ENCODE measurements around the gene ATP6V0D1. TPM values are rescaled to one million over a fixed set of nuclear protein-coding genes. Genes with fewer than 3 reads are reported as not detected.

Gene ATP6V0D1
- total and polyA plus RNA-seq, 3 experiments from 2014 or later = 49.3 to 107 (median 57.6) TPM

DNA sequence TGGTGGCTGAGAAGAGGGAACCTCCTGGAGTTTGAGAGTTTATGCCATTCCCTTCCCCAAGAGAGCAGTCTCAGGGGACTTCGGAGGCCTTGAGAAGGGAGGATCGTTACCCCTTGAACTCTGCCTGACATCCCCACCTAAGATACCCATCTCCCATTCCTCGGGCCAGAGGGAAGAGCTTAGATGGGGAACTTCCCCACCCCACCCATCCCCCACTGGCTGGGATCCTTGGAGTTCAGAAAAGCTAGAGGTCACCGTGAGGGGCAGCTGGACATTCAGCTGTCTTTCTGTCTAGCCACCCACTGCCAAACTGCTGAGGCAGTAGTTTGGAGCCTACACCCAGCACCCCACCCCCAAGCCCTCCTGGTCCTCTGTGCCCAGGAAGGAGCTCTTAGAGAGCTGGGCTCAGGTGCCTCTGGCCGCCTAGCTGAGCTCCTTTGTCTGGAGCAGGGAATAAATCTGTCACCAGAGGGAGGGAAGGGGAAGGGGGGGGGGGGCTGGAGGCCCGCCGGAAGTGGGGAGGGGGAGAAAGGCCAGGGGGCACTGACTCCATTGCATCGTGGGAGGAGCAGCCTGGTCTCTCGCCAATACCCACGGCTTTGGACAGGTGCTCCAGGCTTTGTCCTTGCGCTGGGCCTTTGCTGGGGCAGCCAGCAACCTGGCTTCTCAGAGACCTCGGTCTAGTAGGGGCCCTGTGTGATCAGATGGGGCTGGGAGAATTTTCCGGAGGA lies 49.0 kb downstream of the ATP6V0D1 start:
- peaks cover 24 to 37% of the 10 kb centered on the region in 2 donors for H3K27me3 Mint-ChIP-seq
- H3K27ac ChIP-seq (ENCODE audit: low read depth, low read length) = no peak overlapping the region
- no peaks in the 10 kb centered on the region for H3K36me3 ChIP-seq (ENCODE audit: insufficient read depth, low read length)
- no peaks in the 10 kb centered on the region for H3K9me3 Mint-ChIP-seq
- H3K4me1 Mint-ChIP-seq = peaks cover 0 to 14% (median 10%) of the 10 kb centered on the region in 3 donors
- peaks cover 9% of the 10 kb centered on the region for H3K27me3 ChIP-seq (ENCODE audit: insufficient read depth, low read length, poor library complexity, severe bottlenecking)
- no peak for DNase-seq
- peak overlapping the region; percentile 44 to 86 (median 69) for H3K4me3 Mint-ChIP-seq
- H3K4me3 ChIP-seq (ENCODE audit: low read length) = no peak overlapping the region
- H3K36me3 Mint-ChIP-seq = peaks cover 0 to 2% (median 0%) of the 10 kb centered on the region in 3 donors
- H3K27ac Mint-ChIP-seq = peak overlapping the region in 1 of 8 donors; percentile 24
- peaks cover 6% of the 10 kb centered on the region for H3K4me1 ChIP-seq (ENCODE audit: insufficient read depth, low read length)
- H3K9me3 ChIP-seq (ENCODE audit: low read length) = no peaks in the 10 kb centered on the region
- POLR2A ChIA-PET = no interaction called here
- CTCF ChIA-PET = no interaction called here

DNA sequence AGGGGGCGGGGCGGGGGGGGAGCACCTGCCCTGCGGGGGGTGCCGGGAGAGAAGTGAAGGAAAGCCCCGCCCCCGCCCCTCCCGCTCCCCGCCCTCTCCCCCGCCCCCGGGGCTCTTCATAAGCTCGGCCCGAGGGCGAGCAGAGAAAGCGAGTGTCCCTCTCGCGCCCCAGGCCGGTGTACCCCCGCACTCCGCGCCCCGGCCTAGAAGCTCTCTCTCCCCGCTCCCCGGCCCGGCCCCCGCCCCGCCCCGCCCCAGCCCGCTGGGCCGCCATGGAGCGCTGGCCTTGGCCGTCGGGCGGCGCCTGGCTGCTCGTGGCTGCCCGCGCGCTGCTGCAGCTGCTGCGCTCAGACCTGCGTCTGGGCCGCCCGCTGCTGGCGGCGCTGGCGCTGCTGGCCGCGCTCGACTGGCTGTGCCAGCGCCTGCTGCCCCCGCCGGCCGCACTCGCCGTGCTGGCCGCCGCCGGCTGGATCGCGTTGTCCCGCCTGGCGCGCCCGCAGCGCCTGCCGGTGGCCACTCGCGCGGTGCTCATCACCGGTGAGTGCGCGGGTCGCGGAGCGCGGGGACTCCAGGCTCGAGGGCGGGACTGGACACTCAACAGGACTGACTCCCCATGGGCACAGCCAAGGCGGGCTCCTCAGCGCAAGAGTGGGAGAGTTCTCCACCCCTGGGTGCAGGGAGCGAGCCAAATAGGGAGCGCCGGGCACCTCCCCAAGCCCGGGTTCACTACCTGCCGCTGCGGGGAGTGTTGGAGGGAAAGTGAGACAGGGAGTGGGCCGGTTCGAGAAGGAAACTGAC lies 49.8 kb downstream of the ATP6V0D1 start, which contains the start of gene HSD11B2:
Gene HSD11B2, plus strand, starts transcription at position 145 of the 798 bp plus-strand sequence. Its CDS starts 128 bp downstream, at position 273.
- Histone ChIP-seq H3K4me3 (ENCODE audit: low read length) (peak within 1 kb of the TSS; percentile 11), H3K27ac (ENCODE audit: low read depth, low read length) (no peak within 1 kb of the TSS), H3K4me1 (ENCODE audit: insufficient read depth, low read length) (peaks cover 6% of the 10 kb centered on the region), H3K9me3 (ENCODE audit: low read length) (no peaks in the 10 kb centered on the region), H3K27me3 (ENCODE audit: insufficient read depth, low read length, poor library complexity, severe bottlenecking) (peaks cover 9% of the 10 kb centered on the region), H3K36me3 (ENCODE audit: insufficient read depth, low read length) (no peaks in the 10 kb centered on the region)
- peaks cover 27 to 43% of the 10 kb centered on the region in 2 donors for H3K27me3 Mint-ChIP-seq
- H3K9me3 Mint-ChIP-seq = no peaks in the 10 kb centered on the region
- peak within 1 kb of the TSS; percentile 65 to 86 (median 81) for H3K4me3 Mint-ChIP-seq
- no peaks in the 10 kb centered on the region for H3K36me3 Mint-ChIP-seq
- H3K4me1 Mint-ChIP-seq = peaks cover 0 to 14% (median 10%) of the 10 kb centered on the region in 3 donors
- DNase-seq = peak in 2 of 5 donors; percentile 7 to 11
- ChIA-PET POLR2A (no interaction called here), CTCF (interaction anchor here (0.8 kb wide), 1 partner anchor 50 kb away, joined by 3 read pairs; the partner anchor contains the start of gene ATP6V0D1)
- H3K27ac Mint-ChIP-seq = peak within 1 kb of the TSS in 1 of 8 donors; percentile 34

DNA sequence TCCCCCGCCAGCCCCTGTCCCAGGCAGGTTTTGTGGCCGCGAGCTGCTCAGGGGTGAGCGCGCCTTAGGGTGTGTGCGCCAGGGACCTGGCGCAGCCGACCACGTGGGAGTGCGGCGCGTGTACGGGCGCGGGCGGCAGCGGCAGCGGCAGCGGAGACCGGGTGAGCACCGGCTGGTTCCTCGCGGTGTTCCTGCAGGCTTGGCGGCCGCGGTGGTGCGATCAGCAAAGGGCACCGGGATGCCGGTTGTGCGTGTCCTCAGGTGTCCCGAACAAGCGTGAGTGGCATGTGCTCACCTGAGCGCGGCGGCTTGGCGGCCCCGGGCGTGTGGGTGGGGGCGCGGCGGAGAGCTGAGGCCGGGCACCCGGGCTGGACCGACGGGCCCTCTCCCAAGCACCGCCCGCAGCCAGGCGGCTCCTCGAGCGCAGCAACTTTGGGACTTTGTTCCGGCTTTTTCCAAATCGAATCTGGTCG lies 50.4 kb downstream of the ATP6V0D1 start:
- Histone ChIP-seq H3K4me1 (ENCODE audit: insufficient read depth, low read length) (peaks cover 6% of the 10 kb centered on the region), H3K27me3 (ENCODE audit: insufficient read depth, low read length, poor library complexity, severe bottlenecking) (peaks cover 9% of the 10 kb centered on the region), H3K27ac (ENCODE audit: low read depth, low read length) (no peak overlapping the region), H3K36me3 (ENCODE audit: insufficient read depth, low read length) (no peaks in the 10 kb centered on the region), H3K9me3 (ENCODE audit: low read length) (no peaks in the 10 kb centered on the region), H3K4me3 (ENCODE audit: low read length) (peak overlapping the region; percentile 11)
- H3K36me3 Mint-ChIP-seq = no peaks in the 10 kb centered on the region
- H3K27me3 Mint-ChIP-seq = peaks cover 31 to 46% of the 10 kb centered on the region in 2 donors
- peaks cover 0 to 14% (median 10%) of the 10 kb centered on the region in 3 donors for H3K4me1 Mint-ChIP-seq
- DNase-seq = no peak
- peak overlapping the region; percentile 65 to 84 (median 81) for H3K4me3 Mint-ChIP-seq
- H3K9me3 Mint-ChIP-seq = no peaks in the 10 kb centered on the region
- CTCF ChIA-PET = interaction anchor here (0.8 kb wide), 1 partner anchor 51 kb away, joined by 3 read pairs; the partner anchor contains the start of gene ATP6V0D1
- POLR2A ChIA-PET = no interaction called here
- peak overlapping the region in 1 of 8 donors; percentile 34 for H3K27ac Mint-ChIP-seq

DNA sequence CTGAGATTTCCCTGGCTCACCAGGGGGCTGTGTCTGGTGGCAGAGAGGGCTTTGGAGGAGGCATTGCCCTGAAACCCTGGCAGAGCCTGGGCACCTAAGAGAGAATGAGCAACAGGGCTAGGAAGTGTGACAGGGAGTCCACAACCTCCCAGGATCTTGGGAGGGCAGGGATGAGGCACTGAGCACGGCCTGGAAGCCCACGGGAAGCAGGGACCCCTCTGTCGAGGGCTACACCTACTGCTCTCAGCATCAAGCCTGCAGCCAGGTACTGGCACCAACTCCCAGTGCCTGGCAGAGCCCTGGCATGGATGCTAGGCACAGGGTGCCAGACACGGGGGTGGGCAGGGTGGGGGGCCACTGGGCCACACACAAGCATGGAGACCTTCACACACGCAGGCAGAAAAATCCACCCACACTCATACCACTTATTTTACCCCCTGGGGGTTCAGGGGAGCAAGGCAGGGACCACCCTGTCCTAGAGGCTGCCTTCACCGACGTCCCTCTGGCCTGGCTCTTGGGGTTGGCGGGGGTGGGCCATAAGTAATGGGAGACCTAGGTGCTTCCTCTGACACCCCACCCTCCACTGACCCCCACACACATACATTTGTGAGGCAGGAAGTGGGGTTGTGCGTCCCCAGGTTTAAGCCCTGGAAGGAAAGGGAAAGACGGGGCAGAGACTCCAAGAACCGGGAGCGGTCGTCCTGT lies 51.0 kb downstream of the ATP6V0D1 start:
- CTCF ChIA-PET = no interaction called here
- POLR2A ChIA-PET = no interaction called here
- H3K4me1 ChIP-seq (ENCODE audit: insufficient read depth, low read length) = peaks cover 6% of the 10 kb centered on the region
- H3K9me3 Mint-ChIP-seq = no peaks in the 10 kb centered on the region
- DNase-seq = no peak
- H3K9me3 ChIP-seq (ENCODE audit: low read length) = no peaks in the 10 kb centered on the region
- H3K36me3 ChIP-seq (ENCODE audit: insufficient read depth, low read length) = no peaks in the 10 kb centered on the region
- H3K27me3 ChIP-seq (ENCODE audit: insufficient read depth, low read length, poor library complexity, severe bottlenecking) = peaks cover 9% of the 10 kb centered on the region
- peaks cover 0 to 14% (median 10%) of the 10 kb centered on the region in 3 donors for H3K4me1 Mint-ChIP-seq
- peak overlapping the region; percentile 65 to 84 (median 81) for H3K4me3 Mint-ChIP-seq
- H3K27ac ChIP-seq (ENCODE audit: low read depth, low read length) = no peak overlapping the region
- H3K27ac Mint-ChIP-seq = peak overlapping the region in 2 of 8 donors; percentile 34 to 79
- H3K36me3 Mint-ChIP-seq = no peaks in the 10 kb centered on the region
- peaks cover 34 to 52% of the 10 kb centered on the region in 2 donors for H3K27me3 Mint-ChIP-seq
- peak overlapping the region; percentile 11 for H3K4me3 ChIP-seq (ENCODE audit: low read length)

DNA sequence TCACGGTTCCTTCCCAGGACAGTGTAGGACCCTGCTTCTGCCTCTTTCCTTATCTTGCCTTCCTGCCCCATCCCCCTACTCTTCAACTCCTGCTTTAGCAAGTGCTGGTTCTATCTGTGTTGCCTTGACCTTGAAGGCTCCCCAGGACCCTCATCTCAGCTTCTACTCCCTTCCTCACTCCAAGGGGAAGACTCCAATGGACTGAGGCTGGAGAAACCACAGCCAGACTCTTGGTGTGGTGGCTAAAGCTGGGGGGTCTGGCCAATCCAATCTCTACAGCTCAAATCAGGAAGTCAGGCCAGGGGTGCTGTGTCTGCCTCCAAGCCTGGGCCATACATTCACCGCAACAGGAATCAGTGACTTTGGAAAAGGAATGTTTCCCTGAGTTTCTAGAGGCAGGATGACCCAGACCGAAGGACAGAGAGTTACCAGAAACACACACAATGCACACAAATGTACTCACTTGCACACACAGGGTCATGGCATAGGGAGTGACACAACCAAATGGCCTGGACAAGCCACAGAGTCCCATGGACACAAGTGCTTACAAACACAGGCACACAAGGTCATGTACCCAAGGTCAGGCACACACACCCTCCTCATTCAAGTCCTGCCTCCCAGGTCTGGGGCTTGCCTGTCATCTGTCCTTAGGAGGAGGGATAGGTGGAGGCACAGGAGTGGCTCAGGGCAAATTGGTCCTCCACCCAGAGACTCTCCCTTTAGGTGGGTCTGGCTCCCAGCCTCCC lies 51.7 kb downstream of the ATP6V0D1 start:
- H3K27me3 Mint-ChIP-seq = peaks cover 36 to 53% of the 10 kb centered on the region in 2 donors
- peaks cover 6% of the 10 kb centered on the region for H3K4me1 ChIP-seq (ENCODE audit: insufficient read depth, low read length)
- H3K4me3 Mint-ChIP-seq = peak overlapping the region in 6 of 7 donors; percentile 8 to 74 (median 36)
- H3K36me3 Mint-ChIP-seq = no peaks in the 10 kb centered on the region
- H3K36me3 ChIP-seq (ENCODE audit: insufficient read depth, low read length) = no peaks in the 10 kb centered on the region
- peak overlapping the region in 2 of 8 donors; percentile 12 to 79 for H3K27ac Mint-ChIP-seq
- no peaks in the 10 kb centered on the region for H3K9me3 Mint-ChIP-seq
- H3K4me1 Mint-ChIP-seq = peaks cover 0 to 14% (median 10%) of the 10 kb centered on the region in 3 donors
- POLR2A ChIA-PET = no interaction called here
- CTCF ChIA-PET = interaction anchor here (1.5 to 1.9 kb wide), 3 partner anchors 37 to 274 kb away, joined by 4 to 7 read pairs (median 5); no protein-coding TSS in a partner anchor
- no peak overlapping the region for H3K27ac ChIP-seq (ENCODE audit: low read depth, low read length)
- peaks cover 9% of the 10 kb centered on the region for H3K27me3 ChIP-seq (ENCODE audit: insufficient read depth, low read length, poor library complexity, severe bottlenecking)
- DNase-seq = no peak
- H3K9me3 ChIP-seq (ENCODE audit: low read length) = no peaks in the 10 kb centered on the region
- H3K4me3 ChIP-seq (ENCODE audit: low read length) = no peak overlapping the region

DNA sequence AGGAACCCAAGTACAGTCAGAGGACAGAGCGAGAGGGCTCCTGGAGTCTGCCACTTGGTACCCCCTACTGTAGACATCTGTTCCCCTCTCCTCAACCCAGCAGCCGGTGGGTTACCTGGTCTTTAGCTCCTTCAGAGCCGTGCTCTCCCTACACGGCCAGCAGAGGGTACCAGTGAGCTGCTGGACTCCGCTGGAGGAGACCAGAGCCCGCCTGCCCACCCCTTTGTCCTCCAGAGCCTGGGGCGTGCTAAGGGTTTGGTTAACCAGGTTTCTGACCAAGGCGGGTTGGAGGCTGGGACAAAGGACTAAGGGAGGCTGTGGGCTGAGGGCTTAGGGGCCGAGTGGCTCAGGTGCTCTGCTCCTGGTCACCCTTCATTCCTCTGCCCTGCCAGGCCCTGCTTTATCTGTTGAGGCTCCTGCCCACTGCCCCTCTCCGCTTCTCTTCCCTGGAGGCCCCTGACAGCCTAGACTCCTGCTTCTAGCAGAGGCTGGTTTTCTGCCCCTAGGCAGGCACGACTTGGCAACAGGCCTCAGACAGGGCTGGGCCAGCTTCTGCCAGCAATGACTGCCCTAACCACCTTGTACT lies 52.7 kb downstream of the ATP6V0D1 start:
- Mint-ChIP-seq H3K27ac (no peak overlapping the region), H3K9me3 (no peaks in the 10 kb centered on the region), H3K4me3 (peak overlapping the region in 1 of 7 donors; percentile 8), H3K36me3 (no peaks in the 10 kb centered on the region), H3K4me1 (peaks cover 0 to 14% (median 10%) of the 10 kb centered on the region in 3 donors), H3K27me3 (peaks cover 34 to 62% of the 10 kb centered on the region in 2 donors)
- peaks cover 6% of the 10 kb centered on the region for H3K4me1 ChIP-seq (ENCODE audit: insufficient read depth, low read length)
- no peak overlapping the region for H3K4me3 ChIP-seq (ENCODE audit: low read length)
- ChIA-PET CTCF (interaction anchor here (0.6 to 1.9 kb wide), 10 partner anchors 11 to 273 kb away, joined by 3 to 10 read pairs (median 4); partner anchors contain the start of gene ZDHHC1), POLR2A (no interaction called here)
- no peak overlapping the region for H3K27ac ChIP-seq (ENCODE audit: low read depth, low read length)
- no peaks in the 10 kb centered on the region for H3K36me3 ChIP-seq (ENCODE audit: insufficient read depth, low read length)
- peak in 4 of 5 donors; percentile 20 to 63 (median 26) for DNase-seq
- peaks cover 9% of the 10 kb centered on the region for H3K27me3 ChIP-seq (ENCODE audit: insufficient read depth, low read length, poor library complexity, severe bottlenecking)
- H3K9me3 ChIP-seq (ENCODE audit: low read length) = no peaks in the 10 kb centered on the region

DNA sequence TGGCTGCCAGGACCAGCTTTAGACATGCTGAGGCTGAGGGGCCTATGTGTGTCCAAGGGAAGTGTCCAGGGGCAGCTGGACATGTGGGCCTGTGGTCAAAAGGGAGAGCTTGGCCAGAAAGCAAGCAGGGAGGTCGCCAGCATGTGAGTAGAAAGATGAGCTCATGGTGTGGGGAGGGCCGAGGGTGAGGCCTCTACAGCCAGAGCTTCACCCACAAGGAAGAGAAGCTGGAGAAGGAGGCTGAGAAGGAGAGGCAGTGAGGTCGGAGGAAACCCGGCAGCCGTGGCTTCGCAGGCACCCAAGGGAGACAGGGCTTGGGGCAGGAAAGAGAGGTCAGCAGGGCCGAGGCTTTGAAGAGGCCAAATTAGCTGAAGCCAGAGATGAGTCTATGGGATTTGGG lies 54.0 kb downstream of the ATP6V0D1 start:
- Histone ChIP-seq H3K9me3 (ENCODE audit: low read length) (no peaks in the 10 kb centered on the region), H3K4me3 (ENCODE audit: low read length) (no peak overlapping the region), H3K27me3 (ENCODE audit: insufficient read depth, low read length, poor library complexity, severe bottlenecking) (peaks cover 9% of the 10 kb centered on the region), H3K36me3 (ENCODE audit: insufficient read depth, low read length) (no peaks in the 10 kb centered on the region), H3K4me1 (ENCODE audit: insufficient read depth, low read length) (peaks cover 6% of the 10 kb centered on the region), H3K27ac (ENCODE audit: low read depth, low read length) (no peak overlapping the region)
- CTCF ChIA-PET = interaction anchor here (1.0 to 1.9 kb wide), 6 partner anchors 10 to 87 kb away, joined by 3 to 10 read pairs (median 4); partner anchors contain the start of gene ZDHHC1
- Mint-ChIP-seq H3K27me3 (peaks cover 37 to 65% of the 10 kb centered on the region in 2 donors), H3K27ac (no peak overlapping the region), H3K4me1 (peaks cover 0 to 10% (median 9%) of the 10 kb centered on the region in 3 donors), H3K4me3 (no peak overlapping the region), H3K9me3 (peaks cover 0 to 1% (median 0%) of the 10 kb centered on the region in 5 donors), H3K36me3 (no peaks in the 10 kb centered on the region)
- DNase-seq = no peak
- POLR2A ChIA-PET = no interaction called here
